T-helper 17 cell (primary cell): ENCODE results near the gene SCUBE2. TPM values are rescaled to one million over a fixed set of nuclear protein-coding genes. Genes with fewer than 3 reads are reported as not detected.

ENCODE experiments used
- ATAC-seq: fragments of 150-1000 bp; cut with Tn5 transposase; 2 replicates; pipeline ENCODE4 v1.10.0; 2021; ENCODE audit warnings: mild to moderate bottlenecking, moderate library complexity
- DNase-seq, 3 donors: peaks; one replicate each; pipeline versions ENCODE4 v3.0.0 to v3.0.0-alpha.2; 2020 to 2021
- H3K9me3 ChIP-seq: one replicate; pipeline ENCODE4 v1.7.0; 2013; ENCODE audit warnings: low read length, mild to moderate bottlenecking; ENCODE audit not compliant: control insufficient read depth, poor library complexity, severe bottlenecking
- H3K27ac Mint-ChIP-seq: one replicate; pipeline ENCODE4 v1.8.0; 2022; ENCODE audit warnings: mild to moderate bottlenecking, moderate library complexity, mixed read lengths
- H3K27me3 Mint-ChIP-seq: one replicate; pipeline ENCODE4 v1.8.0; 2022; ENCODE audit warnings: mixed read lengths
- H3K36me3 Mint-ChIP-seq: one replicate; pipeline ENCODE4 v1.8.0; 2022; ENCODE audit warnings: low read depth, mixed read lengths
- H3K4me1 Mint-ChIP-seq: one replicate; pipeline ENCODE4 v1.8.0; 2022; ENCODE audit warnings: mild to moderate bottlenecking, mixed read lengths
- H3K4me3 Mint-ChIP-seq: one replicate; pipeline ENCODE4 v1.8.0; 2022; ENCODE audit warnings: mild to moderate bottlenecking, moderate library complexity, mixed read lengths
- total RNA-seq, 4 donors: library from RNA in 2 of 4; stranded (reverse) in 2 of 4; gene quantifications; one replicate each; pipeline ENCODE4 v1.2.3 and lab custom pipeline; 2022 to 2026

SCUBE2 gene
- total RNA-seq, 2 donors from 2014 or later: 0.10 TPM; not detected in 1

GRCh38 chr11:9039198-9039597 is 52.2 kb downstream of the SCUBE2 start:
- H3K27ac Mint-ChIP-seq: no peak overlapping the region
- no peaks in the 10 kb centered on the region for H3K9me3 ChIP-seq
- H3K27me3 Mint-ChIP-seq: no peaks in the 10 kb centered on the region
- H3K4me3 Mint-ChIP-seq: no peak overlapping the region
- H3K36me3 Mint-ChIP-seq: no peaks in the 10 kb centered on the region
- ATAC-seq: no peak
- H3K4me1 Mint-ChIP-seq: peaks cover 2% of the 10 kb centered on the region
- DNase-seq: no peak

GRCh38 chr11:9038541-9038940 is 52.9 kb downstream of the SCUBE2 start:
- Mint-ChIP-seq H3K4me3 (no peak overlapping the region), H3K27ac (no peak overlapping the region), H3K27me3 (no peaks in the 10 kb centered on the region), H3K4me1 (peaks cover 2% of the 10 kb centered on the region), H3K36me3 (no peaks in the 10 kb centered on the region)
- no peak for ATAC-seq
- DNase-seq: no peak
- H3K9me3 ChIP-seq: no peaks in the 10 kb centered on the region

- H3K4me3 Mint-ChIP-seq: no peak overlapping the region
- H3K4me1 Mint-ChIP-seq: peaks cover 2% of the 10 kb centered on the region
- H3K27ac Mint-ChIP-seq: no peak overlapping the region
- ATAC-seq: no peak
- no peak for DNase-seq
- no peaks in the 10 kb centered on the region for H3K27me3 Mint-ChIP-seq
- H3K9me3 ChIP-seq: no peaks in the 10 kb centered on the region
- H3K36me3 Mint-ChIP-seq: no peaks in the 10 kb centered on the region
These were observed 53.4 kb downstream of the SCUBE2 start for GRCh38 chr11:9037963-9038362.

- ATAC-seq: no peak
- Mint-ChIP-seq H3K27me3 (no peaks in the 10 kb centered on the region), H3K4me3 (no peak overlapping the region), H3K36me3 (no peaks in the 10 kb centered on the region), H3K4me1 (peaks cover 2% of the 10 kb centered on the region), H3K27ac (no peak overlapping the region)
- DNase-seq: no peak
- H3K9me3 ChIP-seq: no peaks in the 10 kb centered on the region
These were observed 54.2 kb downstream of the SCUBE2 start for GRCh38 chr11:9037046-9037780.

- H3K4me3 Mint-ChIP-seq: no peak overlapping the region
- H3K27me3 Mint-ChIP-seq: peaks cover 17% of the 10 kb centered on the region
- H3K36me3 Mint-ChIP-seq: peaks cover 3% of the 10 kb centered on the region
- H3K4me1 Mint-ChIP-seq: no peaks in the 10 kb centered on the region
- no peak for DNase-seq
- H3K27ac Mint-ChIP-seq: no peak overlapping the region
- ATAC-seq: no peak
- no peaks in the 10 kb centered on the region for H3K9me3 ChIP-seq
These were observed 60.8 kb downstream of the SCUBE2 start for GRCh38 chr11:9030601-9031000.

GRCh38 chr11:9029422-9029821 is 62.0 kb downstream of the SCUBE2 start:
- ATAC-seq (no peak), DNase-seq (no peak)
- no peaks in the 10 kb centered on the region for H3K4me1 Mint-ChIP-seq
- H3K9me3 ChIP-seq: no peaks in the 10 kb centered on the region
- H3K27me3 Mint-ChIP-seq: peaks cover 29% of the 10 kb centered on the region
- H3K27ac Mint-ChIP-seq: no peak overlapping the region
- peaks cover 3% of the 10 kb centered on the region for H3K36me3 Mint-ChIP-seq
- H3K4me3 Mint-ChIP-seq: no peak overlapping the region

- H3K4me3 Mint-ChIP-seq: no peak overlapping the region
- H3K9me3 ChIP-seq: no peaks in the 10 kb centered on the region
- H3K4me1 Mint-ChIP-seq: no peaks in the 10 kb centered on the region
- H3K27ac Mint-ChIP-seq: no peak overlapping the region
- peaks cover 33% of the 10 kb centered on the region for H3K27me3 Mint-ChIP-seq
- ATAC-seq (no peak), DNase-seq (no peak)
- peaks cover 3% of the 10 kb centered on the region for H3K36me3 Mint-ChIP-seq
These were observed 62.8 kb downstream of the SCUBE2 start for GRCh38 chr11:9028581-9028980.

- Mint-ChIP-seq H3K27ac (no peak overlapping the region), H3K27me3 (peaks cover 41% of the 10 kb centered on the region), H3K4me3 (no peak overlapping the region), H3K36me3 (peaks cover 3% of the 10 kb centered on the region), H3K4me1 (peaks cover 7% of the 10 kb centered on the region)
- DNase-seq: no peak
- H3K9me3 ChIP-seq: no peaks in the 10 kb centered on the region
- no peak for ATAC-seq
These were observed 66.1 kb downstream of the SCUBE2 start for GRCh38 chr11:9025101-9025850.

- Mint-ChIP-seq H3K27ac (no peak overlapping the region), H3K4me3 (no peak overlapping the region), H3K36me3 (peaks cover 3% of the 10 kb centered on the region), H3K27me3 (peaks cover 31% of the 10 kb centered on the region), H3K4me1 (peaks cover 12% of the 10 kb centered on the region)
- no peak for ATAC-seq
- H3K9me3 ChIP-seq: no peaks in the 10 kb centered on the region
- no peak for DNase-seq
These were observed 68.3 kb downstream of the SCUBE2 start for GRCh38 chr11:9022961-9023680.

GRCh38 chr11:9020916-9021315 is 70.5 kb downstream of the SCUBE2 start:
- peaks cover 27% of the 10 kb centered on the region for H3K4me1 Mint-ChIP-seq
- ATAC-seq: no peak
- no peak overlapping the region for H3K27ac Mint-ChIP-seq

GRCh38 chr11:9019861-9020260 is 71.5 kb downstream of the SCUBE2 start:
- Mint-ChIP-seq H3K4me3 (no peak overlapping the region), H3K36me3 (peaks cover 3% of the 10 kb centered on the region), H3K27ac (no peak overlapping the region), H3K4me1 (peaks cover 30% of the 10 kb centered on the region), H3K27me3 (peaks cover 21% of the 10 kb centered on the region)
- DNase-seq: no peak
- no peak for ATAC-seq
- H3K9me3 ChIP-seq: no peaks in the 10 kb centered on the region

More at GRCh38 chr11:9020916-9021315, 70.5 kb downstream of the SCUBE2 start:
- Mint-ChIP-seq H3K27me3 (peaks cover 31% of the 10 kb centered on the region), H3K4me3 (no peak overlapping the region), H3K36me3 (peaks cover 3% of the 10 kb centered on the region)
- no peak for DNase-seq
- no peaks in the 10 kb centered on the region for H3K9me3 ChIP-seq

GRCh38 chr11:9017773-9018172 is 73.6 kb downstream of the SCUBE2 start:
- Mint-ChIP-seq H3K27me3 (peaks cover 16% of the 10 kb centered on the region), H3K36me3 (peaks cover 3% of the 10 kb centered on the region), H3K4me3 (no peak overlapping the region), H3K27ac (no peak overlapping the region), H3K4me1 (peaks cover 30% of the 10 kb centered on the region)
- peak; percentile 35 for ATAC-seq
- H3K9me3 ChIP-seq: no peaks in the 10 kb centered on the region
- no peak for DNase-seq

GRCh38 chr11:9016916-9017642 is 74.3 kb downstream of the SCUBE2 start:
- DNase-seq: no peak
- H3K4me3 Mint-ChIP-seq: no peak overlapping the region
- H3K9me3 ChIP-seq: no peaks in the 10 kb centered on the region
- no peak overlapping the region for H3K27ac Mint-ChIP-seq
- ATAC-seq: peak; percentile 20
- peaks cover 25% of the 10 kb centered on the region for H3K4me1 Mint-ChIP-seq
- peaks cover 3% of the 10 kb centered on the region for H3K36me3 Mint-ChIP-seq
- peaks cover 9% of the 10 kb centered on the region for H3K27me3 Mint-ChIP-seq
